Heart left ventricle (tissue), 16 donors: Measurements from ENCODE around the gene JUP. TPM values are rescaled to one million over a fixed set of nuclear protein-coding genes. Genes with fewer than 3 reads are reported as not detected.

Experiments used
- ATAC-seq, 4 donors: fragments of 200-7000 bp; cut with Tn5 transposase; one replicate each; pipeline ENCODE4 v1.9.1; 2020 to 2022; ENCODE audit warnings: moderate library complexity in 4 of 4, mild to moderate bottlenecking in 3 of 4, moderate number of reproducible peaks in 1 of 4
- DNase-seq, 5 donors: peaks; one replicate each; pipeline ENCODE4 v3.0.0-alpha.2; 2020
- H3K27ac ChIP-seq, 12 donors: fragments of 200-600 bp; sonication (generic) in 4 of 12; one replicate each; pipeline versions ENCODE4 v1.5.0 to v1.8.0; 2016 to 2022; ENCODE audit warnings: mild to moderate bottlenecking in 2 of 12
- H3K27me3 ChIP-seq, 9 donors: fragments of 200-600 bp; sonication (generic) in 2 of 9; one replicate each; pipeline versions ENCODE4 v1.5.1 to v1.8.0; 2016 to 2022; ENCODE audit warnings: mild to moderate bottlenecking in 3 of 9
- H3K36me3 ChIP-seq, 9 donors: fragments of 200-600 bp; sonication (generic) in 2 of 9; one replicate each; pipeline versions ENCODE4 v1.5.0 to v1.8.0; 2018 to 2022; ENCODE audit warnings: mild to moderate bottlenecking in 2 of 9
- H3K4me1 ChIP-seq, 12 donors: fragments of 200-600 bp; sonication (generic) in 4 of 12; one replicate each; pipeline versions ENCODE4 v1.5.0 to v1.8.0; 2016 to 2022; ENCODE audit warnings: mild to moderate bottlenecking in 3 of 12
- H3K4me3 ChIP-seq, 12 donors: fragments of 200-600 bp; sonication (generic) in 4 of 12; one replicate each; pipeline versions ENCODE4 v1.5.0 to v1.8.0; 2017 to 2022; ENCODE audit warnings: mild to moderate bottlenecking in 9 of 12, moderate library complexity in 4 of 12
- H3K9me3 ChIP-seq, 12 donors: fragments of 200-600 bp; sonication (generic) in 4 of 12; one replicate each; pipeline versions ENCODE4 v1.5.0 to v1.8.0; 2016 to 2022; ENCODE audit warnings: mild to moderate bottlenecking in 1 of 12
- POLR2A ChIP-seq, 2 donors: fragments of 450-650 bp; IDR thresholded peaks; one replicate each; pipeline ENCODE4 v1.6.1; 2017; ENCODE audit warnings: antibody characterized with exemption in 2 of 2, mild to moderate bottlenecking in 2 of 2, moderate library complexity in 2 of 2
- whole genome bisulfite sequencing, 4 donors: extraction: QIAGEN DNeasy Blood & Tissue Kit in 2 of 4; methylation state at CpG; one replicate each; pipeline versions ENCODE4 v1.1.5 to v1.1.7; 2013 to 2018; 5-methylcytosine and 5-hydroxymethylcytosine counted together
- intact Hi-C, 10 donors: fragments of 100-400 bp; cut with DNase I; formaldehyde crosslinking; loops; one replicate each; pipeline versions ENCODE4 v1.11.1 to v1.14.2; 2022
- polyA plus RNA-seq, 2 donors: library from polyadenylated mRNA; stranded (reverse); fragments of 200-250 nt; gene quantifications; one replicate each; pipeline ENCODE4 v1.2.3, GENCODE V29; 2013
- total RNA-seq, 9 donors: library from RNA; depleted of rRNA in 2 of 9; stranded (reverse); fragments of >200 nt in 2 of 9; fragmentation: NEBNext Ultra II Directional in 3 of 9; extraction: Animal tissue kit (Norgen Biotek cat#: 25700) in 3 of 9; gene quantifications; one replicate each; pipeline versions ENCODE4 v1.1.0 to v1.2.4, GENCODE V29; 2016 to 2023
- TF ChIP-seq, protein P1 (sequence below), 12 donors: fragments of 200-600 bp; sonication (generic) in 4 of 12; IDR thresholded peaks; one replicate each; pipeline versions ENCODE4 v1.5.0 to v1.8.0; 2018 to 2022; ENCODE audit warnings: antibody characterized with exemption in 12 of 12, mild to moderate bottlenecking in 5 of 12
- donor health status: ischemic (EF 13 %, LVEDD 7.1; RV severe dilation, severe dysfunction).
- donor health status: healthy with polysubstance abuse.
- donor health status: DM: no; HTN: yes; CAD: no.
- donor health status: DM: no; HTN: no; CAD: no.
- donor health status: ischemic (EF 25% LVEDD 6.9; RV normal size, moderate dysfunction).
- donor health status: ischemic (EF 25% LVEDD 5.7; RV mildly dilated, moderate dysfunction).
- donor health status: healthy.
- donor health status: DM: yes; HTN: yes; CAD: no.
- donor health status: ischemic (EF 35%, LVEDD 5.7; RV mildly dilated, moderate dysfunction).
- donor health status: nonischemic (EF 11% LVEDD 7.7; RV severe dilation, severe dysfunction).
- donor health status: DM: yes; HTN: yes; CAD: no.
- donor health status: PGD.
- donor health status: ischemic (EF 29% LVEDD 5.4; RV normal size, mild dysfunction).
- donor health status: nonischemic (EF 23%, LVEDD 6.1; RV moderate dilation, normal function).

Gene JUP
- total and polyA plus RNA-seq, 11 donors, result 94.6 to 503 (median 159) TPM

DNA sequence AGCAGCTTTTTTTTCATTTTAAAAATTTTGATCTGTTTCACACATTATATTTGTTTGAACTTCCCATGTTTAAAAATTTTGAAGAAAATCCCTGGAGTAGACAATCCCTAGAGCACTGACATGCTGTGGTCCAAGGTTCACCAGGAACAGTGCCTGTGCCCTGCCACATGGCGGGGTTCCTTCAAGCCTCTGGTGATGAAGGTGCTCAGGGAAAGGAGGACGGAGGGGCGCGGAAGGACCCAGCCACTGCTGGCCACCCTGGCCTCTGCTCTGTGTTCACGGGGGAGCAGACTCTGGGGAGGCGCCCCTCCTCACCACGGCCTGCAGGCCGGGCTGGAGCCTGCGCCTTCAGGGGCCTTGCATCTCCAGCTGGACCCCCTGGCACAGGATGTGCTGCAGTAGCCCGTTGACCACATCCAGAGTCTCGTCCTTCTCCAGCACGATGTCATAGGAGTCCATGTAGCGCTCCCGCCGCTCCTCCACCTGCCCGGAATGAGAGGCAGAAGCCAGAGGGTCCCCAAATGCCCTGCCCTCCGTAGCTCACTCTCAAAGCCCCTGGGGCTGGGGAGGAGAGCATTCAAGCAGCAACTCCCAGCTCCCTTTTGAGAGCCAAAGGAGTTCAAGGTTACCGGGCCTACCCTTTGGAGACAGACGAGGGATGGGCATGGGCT, 38.8 kb upstream of the JUP start:
- Histone ChIP-seq H3K9me3 (no peaks in the 10 kb centered on the region), H3K4me1 (no peaks in the 10 kb centered on the region), H3K27me3 (no peaks in the 10 kb centered on the region), H3K4me3 (no peak overlapping the region), H3K27ac (no peak overlapping the region), H3K36me3 (peaks cover 0 to 56% (median 53%) of the 10 kb centered on the region in 9 donors)
- peak in 1 of 5 donors; percentile 41 for DNase-seq
- TF ChIP-seq, protein P1, sequence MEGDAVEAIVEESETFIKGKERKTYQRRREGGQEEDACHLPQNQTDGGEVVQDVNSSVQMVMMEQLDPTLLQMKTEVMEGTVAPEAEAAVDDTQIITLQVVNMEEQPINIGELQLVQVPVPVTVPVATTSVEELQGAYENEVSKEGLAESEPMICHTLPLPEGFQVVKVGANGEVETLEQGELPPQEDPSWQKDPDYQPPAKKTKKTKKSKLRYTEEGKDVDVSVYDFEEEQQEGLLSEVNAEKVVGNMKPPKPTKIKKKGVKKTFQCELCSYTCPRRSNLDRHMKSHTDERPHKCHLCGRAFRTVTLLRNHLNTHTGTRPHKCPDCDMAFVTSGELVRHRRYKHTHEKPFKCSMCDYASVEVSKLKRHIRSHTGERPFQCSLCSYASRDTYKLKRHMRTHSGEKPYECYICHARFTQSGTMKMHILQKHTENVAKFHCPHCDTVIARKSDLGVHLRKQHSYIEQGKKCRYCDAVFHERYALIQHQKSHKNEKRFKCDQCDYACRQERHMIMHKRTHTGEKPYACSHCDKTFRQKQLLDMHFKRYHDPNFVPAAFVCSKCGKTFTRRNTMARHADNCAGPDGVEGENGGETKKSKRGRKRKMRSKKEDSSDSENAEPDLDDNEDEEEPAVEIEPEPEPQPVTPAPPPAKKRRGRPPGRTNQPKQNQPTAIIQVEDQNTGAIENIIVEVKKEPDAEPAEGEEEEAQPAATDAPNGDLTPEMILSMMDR (IDR thresholded peaks at IDR 0.05), result no peak
- TF ChIP-seq POLR2A (IDR thresholded peaks at IDR 0.05), result no peak
- intact Hi-C loops, result loop anchor here in 1 of 10 donors (10.0 kb wide), 1 partner anchor 59 kb away; no protein-coding TSS in a partner anchor
- ATAC-seq, result peak in 2 of 4 donors; percentile 8 to 13
- 89 to 91% (median 90%) methylated on average over 11 to 19 of the region's 19 CpGs for WGBS, 4 donors

DNA sequence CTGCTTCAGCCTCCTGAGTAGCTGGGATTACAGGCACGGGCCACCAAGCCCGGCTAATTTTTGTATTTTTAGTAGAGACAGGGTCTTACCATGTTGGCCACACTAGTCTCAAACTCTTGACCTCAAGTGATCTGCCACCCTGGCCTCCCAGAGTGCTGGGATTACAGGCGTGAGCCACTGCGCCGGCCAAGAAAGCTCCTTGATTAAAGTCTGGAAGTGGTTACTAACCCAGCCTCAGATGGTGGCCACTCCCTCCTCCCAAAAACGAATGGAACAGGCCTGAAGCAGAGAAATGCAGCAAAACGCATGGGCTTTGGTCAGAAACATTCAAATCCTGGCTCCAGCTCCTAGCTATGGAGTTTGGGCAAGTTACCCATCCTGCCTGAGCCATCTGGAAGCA, 37.6 kb upstream of the JUP start:
- H3K36me3 ChIP-seq, result peaks cover 0 to 44% (median 41%) of the 10 kb centered on the region in 9 donors
- TF ChIP-seq, protein P1 (IDR thresholded peaks at IDR 0.05), result no peak
- no peak for TF ChIP-seq POLR2A (IDR thresholded peaks at IDR 0.05)

DNA sequence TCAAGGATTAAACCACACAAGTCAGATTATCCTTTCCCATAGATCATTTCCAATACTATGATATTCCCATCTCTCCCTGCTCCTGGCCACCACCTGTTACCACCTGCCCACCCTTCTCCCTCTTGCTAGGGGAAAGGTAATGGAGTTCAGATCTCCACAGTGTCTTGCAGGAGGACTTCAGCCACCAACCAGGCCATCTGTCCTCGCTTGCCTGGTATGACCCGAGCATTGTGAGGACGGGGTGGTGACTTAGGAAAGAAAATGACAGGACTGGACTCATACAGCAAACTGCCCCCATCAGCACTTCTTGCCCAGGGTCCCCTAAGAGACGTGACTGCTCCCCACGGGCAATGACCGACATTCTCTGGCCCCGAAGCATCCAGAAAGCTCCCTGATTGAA, 37.1 kb upstream of the JUP start:
- 86 to 92% (median 90%) methylated on average over 5 to 7 of the region's 7 CpGs for WGBS, 4 donors
- Histone ChIP-seq H3K4me3 (no peak overlapping the region), H3K9me3 (no peaks in the 10 kb centered on the region), H3K4me1 (no peaks in the 10 kb centered on the region), H3K36me3 (peaks cover 0 to 39% (median 36%) of the 10 kb centered on the region in 9 donors), H3K27ac (no peak overlapping the region), H3K27me3 (no peaks in the 10 kb centered on the region)
- DNase-seq, result no peak
- ATAC-seq, result no peak
- TF ChIP-seq POLR2A (IDR thresholded peaks at IDR 0.05), result no peak
- TF ChIP-seq, protein P1 (IDR thresholded peaks at IDR 0.05), result no peak
- intact Hi-C loops, result loop anchor here in 1 of 10 donors (10.0 kb wide), 1 partner anchor 61 kb away; no protein-coding TSS in a partner anchor

More for the DNA sequence above, 37.6 kb upstream of the JUP start:
- Histone ChIP-seq H3K27ac (no peak overlapping the region), H3K4me1 (no peaks in the 10 kb centered on the region), H3K27me3 (no peaks in the 10 kb centered on the region), H3K4me3 (no peak overlapping the region), H3K9me3 (no peaks in the 10 kb centered on the region)
- intact Hi-C loops, result loop anchor here in 1 of 10 donors (10.0 kb wide), 1 partner anchor 61 kb away; no protein-coding TSS in a partner anchor
- DNase-seq, result no peak
- no peak for ATAC-seq
- 61 to 70% (median 68%) methylated on average over 4 to 7 of the region's 7 CpGs for whole genome bisulfite sequencing, 4 donors

DNA sequence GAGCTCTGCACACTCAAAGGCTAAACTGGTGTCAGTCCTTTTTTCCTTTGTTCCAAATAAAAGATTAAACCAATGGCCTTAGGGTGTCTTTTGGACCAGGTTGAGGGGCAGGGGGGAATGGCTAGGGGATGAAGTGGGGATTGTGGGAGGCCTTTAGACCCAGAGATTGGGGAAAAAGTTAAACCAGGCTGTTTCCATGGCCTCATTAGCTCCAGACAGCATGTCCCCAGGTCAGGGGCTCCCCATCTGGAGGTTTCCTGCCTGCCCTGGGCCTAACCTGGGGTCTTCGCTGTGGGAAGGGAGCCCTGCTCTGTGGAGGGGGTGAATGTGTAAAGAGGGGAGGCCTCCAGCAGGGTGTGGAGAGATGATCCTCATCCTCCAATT, 36.6 kb upstream of the JUP start:
- Histone ChIP-seq H3K27ac (no peak overlapping the region), H3K36me3 (peaks cover 0 to 35% (median 31%) of the 10 kb centered on the region in 9 donors), H3K27me3 (no peaks in the 10 kb centered on the region), H3K4me3 (no peak overlapping the region), H3K4me1 (no peaks in the 10 kb centered on the region), H3K9me3 (no peaks in the 10 kb centered on the region)
- no peak for ATAC-seq
- DNase-seq, result no peak
- 94 to 100% (median 98%) methylated on average over 1 of the region's 1 CpG for WGBS, 4 donors
- intact Hi-C loops, result loop anchor here in 1 of 10 donors (10.0 kb wide), 1 partner anchor 62 kb away; no protein-coding TSS in a partner anchor
- no peak for TF ChIP-seq POLR2A (IDR thresholded peaks at IDR 0.05)
- TF ChIP-seq, protein P1 (IDR thresholded peaks at IDR 0.05), result no peak
